HEK293 (cell line): ENCODE measurements around the gene RAD21L1.

Experiments
- GLI4 ChIP-seq: fragments of 450-650 bp; formaldehyde crosslinking; IDR thresholded peaks from 2 replicates; pipeline ENCODE4 v1.5.1; 2016; ENCODE audit warnings: missing biosample characterization, missing genetic modification characterization
- ZNF138 ChIP-seq: fragments of 450-650 bp; formaldehyde crosslinking; IDR thresholded peaks from 2 replicates; pipeline ENCODE4 v1.5.1; 2016; ENCODE audit warnings: missing biosample characterization, missing genetic modification characterization, borderline replicate concordance
- ZNF146 ChIP-seq: fragments of 450-650 bp; formaldehyde crosslinking; IDR thresholded peaks from 2 replicates; pipeline ENCODE4 v1.5.1; 2016; ENCODE audit warnings: missing biosample characterization, missing genetic modification characterization
- ZNF184 ChIP-seq: fragments of 450-650 bp; IDR thresholded peaks from 2 replicates; pipeline ENCODE4 v1.5.1; 2018; ENCODE audit warnings: missing biosample characterization, mild to moderate bottlenecking, missing genetic modification characterization
- ZNF223 ChIP-seq: fragments of 450-650 bp; formaldehyde crosslinking; IDR thresholded peaks from 2 replicates; pipeline ENCODE4 v1.5.1; 2016; ENCODE audit warnings: missing biosample characterization, missing genetic modification characterization
- ZNF335 ChIP-seq: fragments of 450-650 bp; formaldehyde crosslinking; conservative IDR thresholded peaks from 2 replicates; pipeline ENCODE4 v1.5.1; 2016; ENCODE audit warnings: missing biosample characterization, missing genetic modification characterization
- ZNF501 ChIP-seq: fragments of 450-650 bp; formaldehyde crosslinking; IDR thresholded peaks from 2 replicates; pipeline ENCODE4 v1.5.1; 2016; ENCODE audit warnings: missing biosample characterization, missing genetic modification characterization
- ZNF549 ChIP-seq: fragments of 450-650 bp; IDR thresholded peaks from 2 replicates; pipeline ENCODE4 v1.5.1; 2018; ENCODE audit warnings: missing biosample characterization, missing genetic modification characterization, mild to moderate bottlenecking, inconsistent platforms, moderate library complexity
- ZNF560 ChIP-seq: fragments of 450-650 bp; formaldehyde crosslinking; IDR thresholded peaks from 2 replicates; pipeline ENCODE4 v1.5.1; 2017; ENCODE audit warnings: missing biosample characterization, missing genetic modification characterization, borderline replicate concordance
- ZNF747 ChIP-seq: fragments of 450-650 bp; formaldehyde crosslinking; IDR thresholded peaks from 2 replicates; pipeline ENCODE4 v1.5.1; 2016; ENCODE audit warnings: missing biosample characterization, missing genetic modification characterization
- ZNF776 ChIP-seq: fragments of 450-650 bp; formaldehyde crosslinking; IDR thresholded peaks from 2 replicates; pipeline ENCODE4 v1.5.0; 2017; ENCODE audit warnings: missing biosample characterization, missing genetic modification characterization, borderline replicate concordance
- ZNF837 ChIP-seq: fragments of 450-650 bp; formaldehyde crosslinking; IDR thresholded peaks from 2 replicates; pipeline ENCODE4 v1.5.1; 2016; ENCODE audit warnings: missing biosample characterization, missing genetic modification characterization
- TF ChIP-seq, protein P1 (sequence below): fragments of 450-650 bp; formaldehyde crosslinking; IDR thresholded peaks from 2 replicates; pipeline ENCODE4 v1.5.1; 2016; ENCODE audit warnings: missing biosample characterization, missing genetic modification characterization
- TF ChIP-seq, protein P2 (sequence below): fragments of 450-650 bp; formaldehyde crosslinking; IDR thresholded peaks from 2 replicates; pipeline ENCODE4 v1.5.1; 2016; ENCODE audit warnings: missing biosample characterization, missing genetic modification characterization
- TF ChIP-seq, protein P3 (sequence below): fragments of 450-650 bp; formaldehyde crosslinking; IDR thresholded peaks from 2 replicates; pipeline ENCODE4 v1.5.1; 2017; ENCODE audit warnings: missing biosample characterization, missing genetic modification characterization
- TF ChIP-seq, protein P4 (sequence below): sonication (generic); formaldehyde crosslinking; IDR thresholded peaks from 2 replicates; pipeline ENCODE4 v1.8.1; 2022; ENCODE audit warnings: mild to moderate bottlenecking, moderate library complexity, missing genetic modification reagents
- TF ChIP-seq, protein P5 (sequence below): fragments of 450-650 bp; formaldehyde crosslinking; IDR thresholded peaks from 2 replicates; pipeline ENCODE4; 2016; ENCODE audit warnings: missing biosample characterization, missing genetic modification characterization
- TF ChIP-seq, protein P6 (sequence below): fragments of 450-650 bp; formaldehyde crosslinking; IDR thresholded peaks from 2 replicates; pipeline ENCODE4 v1.5.1; 2017; ENCODE audit warnings: missing biosample characterization, mild to moderate bottlenecking, missing genetic modification characterization, moderate library complexity
- TF ChIP-seq, protein P7 (sequence below): fragments of 450-650 bp; formaldehyde crosslinking; IDR thresholded peaks from 2 replicates; pipeline ENCODE4 v1.5.1; 2016; ENCODE audit warnings: missing biosample characterization, missing genetic modification characterization
- TF ChIP-seq, protein P8 (sequence below): fragments of 450-650 bp; formaldehyde crosslinking; IDR thresholded peaks from 2 replicates; pipeline ENCODE4 v1.5.1; 2016; ENCODE audit warnings: missing biosample characterization, missing genetic modification characterization

Gene RAD21L1

DNA sequence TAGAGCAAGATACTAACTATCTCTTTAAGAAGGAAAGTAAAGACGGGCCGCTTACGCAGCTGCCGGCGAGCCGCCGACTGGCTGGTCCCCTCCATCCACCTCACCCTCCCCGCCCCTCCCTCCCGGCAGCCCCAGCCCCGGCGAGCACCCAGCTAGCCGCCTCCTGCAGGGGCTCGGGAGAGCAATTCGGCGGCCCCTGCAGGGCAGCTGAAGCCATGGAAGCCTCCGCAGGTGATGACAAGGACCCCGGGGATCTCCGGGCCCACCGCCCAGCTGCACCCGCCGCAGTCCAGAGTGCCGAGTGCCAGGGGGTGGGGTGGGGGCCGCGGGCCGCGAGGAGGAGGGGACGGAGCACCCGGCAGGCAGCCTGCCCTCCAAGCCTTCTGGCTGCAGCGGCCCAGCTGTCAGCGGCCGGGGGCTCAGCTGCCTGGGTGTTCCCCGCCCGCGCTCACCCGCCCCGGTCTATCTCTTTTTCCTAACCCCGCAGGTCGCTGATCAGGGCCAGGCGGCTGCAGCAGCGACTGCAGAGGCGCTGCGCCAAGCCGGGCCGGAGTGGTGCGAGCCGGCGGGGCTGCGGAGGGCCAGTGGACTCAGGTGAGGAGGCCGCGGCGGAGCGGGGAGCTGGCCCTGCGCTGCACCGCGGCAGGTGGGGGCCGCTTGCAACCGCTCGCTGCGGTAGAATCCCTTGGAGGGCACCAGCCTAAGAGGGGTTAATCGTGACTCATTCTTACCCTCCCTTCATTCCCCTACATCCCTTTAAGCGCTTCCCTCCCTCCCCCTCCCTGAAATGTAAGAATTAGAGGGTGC is 40.5 kb downstream of the RAD21L1 start, which contains the start of gene SNPH (continued):
- TF ChIP-seq, protein P1, sequence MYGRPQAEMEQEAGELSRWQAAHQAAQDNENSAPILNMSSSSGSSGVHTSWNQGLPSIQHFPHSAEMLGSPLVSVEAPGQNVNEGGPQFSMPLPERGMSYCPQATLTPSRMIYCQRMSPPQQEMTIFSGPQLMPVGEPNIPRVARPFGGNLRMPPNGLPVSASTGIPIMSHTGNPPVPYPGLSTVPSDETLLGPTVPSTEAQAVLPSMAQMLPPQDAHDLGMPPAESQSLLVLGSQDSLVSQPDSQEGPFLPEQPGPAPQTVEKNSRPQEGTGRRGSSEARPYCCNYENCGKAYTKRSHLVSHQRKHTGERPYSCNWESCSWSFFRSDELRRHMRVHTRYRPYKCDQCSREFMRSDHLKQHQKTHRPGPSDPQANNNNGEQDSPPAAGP, result peak; percentile 75; the same call in 1 of the 2 replicates
- TF ChIP-seq, protein P2, sequence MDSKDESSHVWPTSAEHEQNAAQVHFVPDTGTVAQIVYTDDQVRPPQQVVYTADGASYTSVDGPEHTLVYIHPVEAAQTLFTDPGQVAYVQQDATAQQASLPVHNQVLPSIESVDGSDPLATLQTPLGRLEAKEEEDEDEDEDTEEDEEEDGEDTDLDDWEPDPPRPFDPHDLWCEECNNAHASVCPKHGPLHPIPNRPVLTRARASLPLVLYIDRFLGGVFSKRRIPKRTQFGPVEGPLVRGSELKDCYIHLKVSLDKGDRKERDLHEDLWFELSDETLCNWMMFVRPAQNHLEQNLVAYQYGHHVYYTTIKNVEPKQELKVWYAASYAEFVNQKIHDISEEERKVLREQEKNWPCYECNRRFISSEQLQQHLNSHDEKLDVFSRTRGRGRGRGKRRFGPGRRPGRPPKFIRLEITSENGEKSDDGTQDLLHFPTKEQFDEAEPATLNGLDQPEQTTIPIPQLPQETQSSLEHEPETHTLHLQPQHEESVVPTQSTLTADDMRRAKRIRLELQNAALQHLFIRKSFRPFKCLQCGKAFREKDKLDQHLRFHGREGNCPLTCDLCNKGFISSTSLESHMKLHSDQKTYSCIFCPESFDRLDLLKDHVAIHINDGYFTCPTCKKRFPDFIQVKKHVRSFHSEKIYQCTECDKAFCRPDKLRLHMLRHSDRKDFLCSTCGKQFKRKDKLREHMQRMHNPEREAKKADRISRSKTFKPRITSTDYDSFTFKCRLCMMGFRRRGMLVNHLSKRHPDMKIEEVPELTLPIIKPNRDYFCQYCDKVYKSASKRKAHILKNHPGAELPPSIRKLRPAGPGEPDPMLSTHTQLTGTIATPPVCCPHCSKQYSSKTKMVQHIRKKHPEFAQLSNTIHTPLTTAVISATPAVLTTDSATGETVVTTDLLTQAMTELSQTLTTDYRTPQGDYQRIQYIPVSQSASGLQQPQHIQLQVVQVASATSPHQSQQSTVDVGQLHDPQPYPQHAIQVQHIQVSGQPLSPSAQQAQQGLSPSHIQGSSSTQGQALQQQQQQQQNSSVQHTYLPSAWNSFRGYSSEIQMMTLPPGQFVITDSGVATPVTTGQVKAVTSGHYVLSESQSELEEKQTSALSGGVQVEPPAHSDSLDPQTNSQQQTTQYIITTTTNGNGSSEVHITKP (tag by site-specific recombination), result peak; percentile 68; the same call in 1 of the 2 replicates
- TF ChIP-seq ZNF184 (tag by site-specific recombination) (no peak), ZNF138 (no peak), ZNF146 (no peak), ZNF776 (tag by site-specific recombination) (no peak), ZNF549 (tag by site-specific recombination) (no peak), ZNF837 (tag by site-specific recombination) (no peak), ZNF335 (tag by site-specific recombination) (peak; percentile 63; the same call in 1 of the 2 replicates), ZNF501 (tag by site-specific recombination) (no peak), ZNF223 (tag by site-specific recombination) (no peak), GLI4 (tag by site-specific recombination) (no peak), ZNF560 (tag by site-specific recombination) (no peak), ZNF747 (tag by site-specific recombination) (no peak)
- TF ChIP-seq, protein P3, sequence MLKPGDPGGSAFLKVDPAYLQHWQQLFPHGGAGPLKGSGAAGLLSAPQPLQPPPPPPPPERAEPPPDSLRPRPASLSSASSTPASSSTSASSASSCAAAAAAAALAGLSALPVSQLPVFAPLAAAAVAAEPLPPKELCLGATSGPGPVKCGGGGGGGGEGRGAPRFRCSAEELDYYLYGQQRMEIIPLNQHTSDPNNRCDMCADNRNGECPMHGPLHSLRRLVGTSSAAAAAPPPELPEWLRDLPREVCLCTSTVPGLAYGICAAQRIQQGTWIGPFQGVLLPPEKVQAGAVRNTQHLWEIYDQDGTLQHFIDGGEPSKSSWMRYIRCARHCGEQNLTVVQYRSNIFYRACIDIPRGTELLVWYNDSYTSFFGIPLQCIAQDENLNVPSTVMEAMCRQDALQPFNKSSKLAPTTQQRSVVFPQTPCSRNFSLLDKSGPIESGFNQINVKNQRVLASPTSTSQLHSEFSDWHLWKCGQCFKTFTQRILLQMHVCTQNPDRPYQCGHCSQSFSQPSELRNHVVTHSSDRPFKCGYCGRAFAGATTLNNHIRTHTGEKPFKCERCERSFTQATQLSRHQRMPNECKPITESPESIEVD (tag by site-specific recombination), result no peak
- TF ChIP-seq, protein P4, sequence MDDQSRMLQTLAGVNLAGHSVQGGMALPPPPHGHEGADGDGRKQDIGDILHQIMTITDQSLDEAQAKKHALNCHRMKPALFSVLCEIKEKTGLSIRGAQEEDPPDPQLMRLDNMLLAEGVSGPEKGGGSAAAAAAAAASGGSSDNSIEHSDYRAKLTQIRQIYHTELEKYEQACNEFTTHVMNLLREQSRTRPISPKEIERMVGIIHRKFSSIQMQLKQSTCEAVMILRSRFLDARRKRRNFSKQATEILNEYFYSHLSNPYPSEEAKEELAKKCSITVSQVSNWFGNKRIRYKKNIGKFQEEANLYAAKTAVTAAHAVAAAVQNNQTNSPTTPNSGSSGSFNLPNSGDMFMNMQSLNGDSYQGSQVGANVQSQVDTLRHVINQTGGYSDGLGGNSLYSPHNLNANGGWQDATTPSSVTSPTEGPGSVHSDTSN (CRISPR knock-in tag), result no peak
- TF ChIP-seq, protein P5, sequence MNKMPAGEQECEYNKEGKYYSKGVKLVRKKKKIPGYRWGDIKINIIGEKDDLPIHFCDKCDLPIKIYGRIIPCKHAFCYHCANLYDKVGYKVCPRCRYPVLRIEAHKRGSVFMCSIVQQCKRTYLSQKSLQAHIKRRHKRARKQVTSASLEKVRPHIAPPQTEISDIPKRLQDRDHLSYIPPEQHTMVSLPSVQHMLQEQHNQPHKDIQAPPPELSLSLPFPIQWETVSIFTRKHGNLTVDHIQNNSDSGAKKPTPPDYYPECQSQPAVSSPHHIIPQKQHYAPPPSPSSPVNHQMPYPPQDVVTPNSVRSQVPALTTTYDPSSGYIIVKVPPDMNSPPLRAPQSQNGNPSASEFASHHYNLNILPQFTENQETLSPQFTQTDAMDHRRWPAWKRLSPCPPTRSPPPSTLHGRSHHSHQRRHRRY (tag by site-specific recombination), result no peak
- TF ChIP-seq, protein P6, sequence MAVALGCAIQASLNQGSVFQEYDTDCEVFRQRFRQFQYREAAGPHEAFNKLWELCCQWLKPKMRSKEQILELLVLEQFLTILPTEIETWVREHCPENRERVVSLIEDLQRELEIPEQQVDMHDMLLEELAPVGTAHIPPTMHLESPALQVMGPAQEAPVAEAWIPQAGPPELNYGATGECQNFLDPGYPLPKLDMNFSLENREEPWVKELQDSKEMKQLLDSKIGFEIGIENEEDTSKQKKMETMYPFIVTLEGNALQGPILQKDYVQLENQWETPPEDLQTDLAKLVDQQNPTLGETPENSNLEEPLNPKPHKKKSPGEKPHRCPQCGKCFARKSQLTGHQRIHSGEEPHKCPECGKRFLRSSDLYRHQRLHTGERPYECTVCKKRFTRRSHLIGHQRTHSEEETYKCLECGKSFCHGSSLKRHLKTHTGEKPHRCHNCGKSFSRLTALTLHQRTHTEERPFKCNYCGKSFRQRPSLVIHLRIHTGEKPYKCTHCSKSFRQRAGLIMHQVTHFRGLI (tag by site-specific recombination), result 0 out of 2 replicates have a peak, but pooled peaks have one; percentile 25
- TF ChIP-seq, protein P7, sequence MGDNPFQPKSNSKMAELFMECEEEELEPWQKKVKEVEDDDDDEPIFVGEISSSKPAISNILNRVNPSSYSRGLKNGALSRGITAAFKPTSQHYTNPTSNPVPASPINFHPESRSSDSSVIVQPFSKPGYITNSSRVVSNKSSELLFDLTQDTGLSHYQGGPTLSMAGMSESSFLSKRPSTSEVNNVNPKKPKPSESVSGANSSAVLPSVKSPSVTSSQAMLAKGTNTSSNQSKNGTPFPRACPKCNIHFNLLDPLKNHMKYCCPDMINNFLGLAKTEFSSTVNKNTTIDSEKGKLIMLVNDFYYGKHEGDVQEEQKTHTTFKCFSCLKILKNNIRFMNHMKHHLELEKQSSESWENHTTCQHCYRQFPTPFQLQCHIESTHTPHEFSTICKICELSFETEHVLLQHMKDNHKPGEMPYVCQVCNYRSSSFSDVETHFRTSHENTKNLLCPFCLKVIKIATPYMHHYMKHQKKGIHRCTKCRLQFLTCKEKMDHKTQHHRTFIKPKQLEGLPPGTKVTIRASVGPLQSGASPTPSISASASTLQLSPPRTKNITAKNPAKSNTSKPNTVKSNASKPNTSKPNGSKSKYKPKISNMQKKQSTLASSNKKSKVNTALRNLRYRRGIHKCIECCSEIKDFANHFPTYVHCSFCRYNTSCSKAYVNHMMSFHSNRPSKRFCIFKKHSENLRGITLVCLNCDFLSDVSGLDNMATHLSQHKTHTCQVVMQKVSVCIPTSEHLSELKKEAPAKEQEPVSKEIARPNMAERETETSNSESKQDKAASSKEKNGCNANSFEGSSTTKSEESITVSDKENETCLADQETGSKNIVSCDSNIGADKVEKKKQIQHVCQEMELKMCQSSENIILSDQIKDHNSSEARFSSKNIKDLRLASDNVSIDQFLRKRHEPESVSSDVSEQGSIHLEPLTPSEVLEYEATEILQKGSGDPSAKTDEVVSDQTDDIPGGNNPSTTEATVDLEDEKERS (tag by site-specific recombination), result no peak
- TF ChIP-seq, protein P8, sequence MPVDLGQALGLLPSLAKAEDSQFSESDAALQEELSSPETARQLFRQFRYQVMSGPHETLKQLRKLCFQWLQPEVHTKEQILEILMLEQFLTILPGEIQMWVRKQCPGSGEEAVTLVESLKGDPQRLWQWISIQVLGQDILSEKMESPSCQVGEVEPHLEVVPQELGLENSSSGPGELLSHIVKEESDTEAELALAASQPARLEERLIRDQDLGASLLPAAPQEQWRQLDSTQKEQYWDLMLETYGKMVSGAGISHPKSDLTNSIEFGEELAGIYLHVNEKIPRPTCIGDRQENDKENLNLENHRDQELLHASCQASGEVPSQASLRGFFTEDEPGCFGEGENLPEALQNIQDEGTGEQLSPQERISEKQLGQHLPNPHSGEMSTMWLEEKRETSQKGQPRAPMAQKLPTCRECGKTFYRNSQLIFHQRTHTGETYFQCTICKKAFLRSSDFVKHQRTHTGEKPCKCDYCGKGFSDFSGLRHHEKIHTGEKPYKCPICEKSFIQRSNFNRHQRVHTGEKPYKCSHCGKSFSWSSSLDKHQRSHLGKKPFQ (tag by site-specific recombination), result no peak
